GM12878 (cell line): ENCODE data around the gene MRPS25.

Source experiments
- CTCF ChIP-seq, 3 experiments: IDR thresholded peaks in 2 of 3; conservative IDR thresholded peaks in 1 of 3; 2 replicates each; pipeline ENCODE4 v1.5.1; 2011; ENCODE audit warnings: low read depth in 3 of 3, low read length in 3 of 3, mild to moderate bottlenecking in 3 of 3, control low read depth in 2 of 3, moderate library complexity in 2 of 3, inconsistent platforms in 1 of 3, mixed read lengths in 1 of 3; ENCODE audit not compliant: control insufficient read depth in 2 of 3, insufficient read depth in 1 of 3; ENCODE audit errors: extremely low read depth in 1 of 3
- FOS ChIP-seq: IDR thresholded peaks from 3 replicates; pipeline ENCODE4 v1.6.1; 2011; ENCODE audit warnings: borderline replicate concordance; ENCODE audit not compliant: insufficient read length; ENCODE audit errors: extremely low read depth
- MAX ChIP-seq: IDR thresholded peaks from 2 replicates; pipeline ENCODE4 v1.6.1; 2012; ENCODE audit warnings: low read depth, low read length, improper control_type of control experiment
- MTA3 ChIP-seq: IDR thresholded peaks from 2 replicates; pipeline ENCODE4 v1.6.1; 2012; ENCODE audit warnings: low read length, inconsistent platforms, borderline replicate concordance
- POLR2A ChIP-seq: IDR thresholded peaks from 2 replicates; pipeline ENCODE4 v1.6.1; 2011; ENCODE audit warnings: low read depth, mild to moderate bottlenecking, low read length
- POLR2AphosphoS5 ChIP-seq: IDR thresholded peaks from 2 replicates; pipeline ENCODE4 v1.6.1; 2011; ENCODE audit warnings: mild to moderate bottlenecking, low read length, inconsistent platforms

GRCh38 chr3:15063238-15063637 lies 1.9 kb downstream of the MRPS25 start:
- TF ChIP-seq MAX (no peak), CTCF (IDR thresholded peaks at IDR 0.05 in 2 of 3, conservative IDR thresholded peaks at IDR 0.05 in 1 of 3; ENCODE audit: control insufficient read depth in 2 of 3, extremely low read depth in 1 of 3, insufficient read depth in 1 of 3, low read depth in 3 of 3, low read length in 3 of 3) (no peak), POLR2AphosphoS5 (no peak), POLR2A (no peak), FOS (no peak), MTA3 (no peak)
